ENCODE data around the gene ACOX1. TPM values are rescaled to one million over a fixed set of nuclear protein-coding genes. Genes with fewer than 3 reads are reported as not detected.
A peak's percentile ranks its signal among the peaks of the same experiment; 100 is the strongest.

The ACOX1 gene
- total and polyA plus RNA-seq, 2 of the 13 experiments (the other 11 are each of a cell fraction or from before 2014, with no cell fraction given), result 86.4 to 120 TPM

DNA sequence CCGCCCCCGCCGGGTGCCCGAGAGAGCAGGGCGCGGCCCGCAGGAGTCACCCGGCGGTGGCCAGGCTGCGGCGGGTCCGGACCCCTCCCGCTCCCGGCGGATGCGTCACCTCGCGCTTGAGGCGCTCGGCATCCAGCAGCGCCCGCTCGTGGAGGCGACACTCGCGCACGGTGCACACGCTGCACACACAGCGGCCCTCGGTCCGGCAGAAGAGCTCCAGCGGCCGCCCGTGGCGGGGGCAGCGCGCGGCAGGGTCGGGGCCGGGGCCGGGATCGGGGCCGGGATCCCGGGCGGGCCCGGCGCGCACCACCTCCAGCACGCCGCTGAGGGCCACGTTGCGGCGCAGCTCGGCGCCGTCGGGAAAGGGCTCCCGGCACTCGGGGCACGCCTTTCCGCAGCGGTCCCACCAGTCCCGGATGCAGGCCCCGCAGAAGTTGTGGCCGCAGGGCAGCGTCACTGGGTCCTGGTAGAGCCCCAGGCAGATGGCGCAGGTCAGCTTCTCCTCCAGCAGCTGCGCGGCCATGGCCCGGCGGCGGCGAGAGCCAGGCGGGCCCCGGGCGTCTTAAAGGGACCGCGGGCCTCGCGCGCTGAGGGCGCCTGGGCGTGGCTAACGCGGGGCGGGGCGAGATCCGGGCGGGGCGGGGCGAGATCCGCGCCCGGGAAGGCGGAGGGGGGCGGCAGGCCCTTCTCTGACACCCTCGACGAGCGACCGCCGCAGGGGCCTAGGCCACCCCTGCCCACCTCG is 82.4 kb downstream of the ACOX1 start, which contains the start of gene TRIM65 (continued):
- TF ChIP-seq FOXO4 (CRISPR knock-in tag; conservative IDR thresholded peaks at IDR 0.05) (no peak), SYNCRIP (IDR thresholded peaks at IDR 0.05; ENCODE audit: insufficient read depth, low read depth, low read length) (no peak), HDAC2 (CRISPR knock-in tag; IDR thresholded peaks at IDR 0.05) (no peak; the same call in 1 of the 2 replicates), SMAD3 (CRISPR knock-in tag; IDR thresholded peaks at IDR 0.05) (no peak), ZBTB33 (CRISPR knock-in tag; IDR thresholded peaks at IDR 0.05) (no peak), ZNF468 (CRISPR knock-in tag; IDR thresholded peaks at IDR 0.05) (0 out of 2 replicates have a peak, but pooled peaks have one; percentile 26), ELF4 (CRISPR knock-in tag; IDR thresholded peaks at IDR 0.05; ENCODE audit: borderline replicate concordance) (no peak), NRL (CRISPR knock-in tag; IDR thresholded peaks at IDR 0.05; ENCODE audit: borderline replicate concordance) (0 out of 2 replicates have a peak, but pooled peaks have one; percentile 57), ZNF720 (CRISPR knock-in tag; IDR thresholded peaks at IDR 0.05) (no peak), ZNF580 (CRISPR knock-in tag; IDR thresholded peaks at IDR 0.05; ENCODE audit: borderline replicate concordance, low read depth) (no peak), ZFP36L1 (CRISPR knock-in tag; IDR thresholded peaks at IDR 0.05) (no peak), MED8 (CRISPR knock-in tag; IDR thresholded peaks at IDR 0.05; ENCODE audit: insufficient replicate concordance) (no peak), TBP (CRISPR knock-in tag; IDR thresholded peaks at IDR 0.05) (no peak), ISL2 (CRISPR knock-in tag; IDR thresholded peaks at IDR 0.05) (peak; percentile 53), MAFF (IDR thresholded peaks at IDR 0.05; ENCODE audit: low read depth, low read length) (no peak), NR2C2 (CRISPR knock-in tag; IDR thresholded peaks at IDR 0.05; ENCODE audit: borderline replicate concordance) (0 out of 2 replicates have a peak, but pooled peaks have one; percentile 51), ZNF282 (IDR thresholded peaks at IDR 0.05; ENCODE audit: partially characterized antibody) (no peak), ZNF264 (CRISPR knock-in tag; IDR thresholded peaks at IDR 0.05) (no peak; the same call in 1 of the 2 replicates), ZNF562 (CRISPR knock-in tag; IDR thresholded peaks at IDR 0.05; ENCODE audit: borderline replicate concordance) (peak; percentile 67; the same call in 1 of the 2 replicates), TOE1 (CRISPR knock-in tag; IDR thresholded peaks at IDR 0.05) (peak; percentile 40; the same call in 1 of the 2 replicates), ZNF615 (CRISPR knock-in tag; IDR thresholded peaks at IDR 0.05; ENCODE audit: borderline replicate concordance) (no peak), ZKSCAN1 (IDR thresholded peaks at IDR 0.05; ENCODE audit: low read length) (no peak), DNMT3B (CRISPR knock-in tag; conservative IDR thresholded peaks at IDR 0.05) (no peak)
- TF ChIP-seq, protein P1, sequence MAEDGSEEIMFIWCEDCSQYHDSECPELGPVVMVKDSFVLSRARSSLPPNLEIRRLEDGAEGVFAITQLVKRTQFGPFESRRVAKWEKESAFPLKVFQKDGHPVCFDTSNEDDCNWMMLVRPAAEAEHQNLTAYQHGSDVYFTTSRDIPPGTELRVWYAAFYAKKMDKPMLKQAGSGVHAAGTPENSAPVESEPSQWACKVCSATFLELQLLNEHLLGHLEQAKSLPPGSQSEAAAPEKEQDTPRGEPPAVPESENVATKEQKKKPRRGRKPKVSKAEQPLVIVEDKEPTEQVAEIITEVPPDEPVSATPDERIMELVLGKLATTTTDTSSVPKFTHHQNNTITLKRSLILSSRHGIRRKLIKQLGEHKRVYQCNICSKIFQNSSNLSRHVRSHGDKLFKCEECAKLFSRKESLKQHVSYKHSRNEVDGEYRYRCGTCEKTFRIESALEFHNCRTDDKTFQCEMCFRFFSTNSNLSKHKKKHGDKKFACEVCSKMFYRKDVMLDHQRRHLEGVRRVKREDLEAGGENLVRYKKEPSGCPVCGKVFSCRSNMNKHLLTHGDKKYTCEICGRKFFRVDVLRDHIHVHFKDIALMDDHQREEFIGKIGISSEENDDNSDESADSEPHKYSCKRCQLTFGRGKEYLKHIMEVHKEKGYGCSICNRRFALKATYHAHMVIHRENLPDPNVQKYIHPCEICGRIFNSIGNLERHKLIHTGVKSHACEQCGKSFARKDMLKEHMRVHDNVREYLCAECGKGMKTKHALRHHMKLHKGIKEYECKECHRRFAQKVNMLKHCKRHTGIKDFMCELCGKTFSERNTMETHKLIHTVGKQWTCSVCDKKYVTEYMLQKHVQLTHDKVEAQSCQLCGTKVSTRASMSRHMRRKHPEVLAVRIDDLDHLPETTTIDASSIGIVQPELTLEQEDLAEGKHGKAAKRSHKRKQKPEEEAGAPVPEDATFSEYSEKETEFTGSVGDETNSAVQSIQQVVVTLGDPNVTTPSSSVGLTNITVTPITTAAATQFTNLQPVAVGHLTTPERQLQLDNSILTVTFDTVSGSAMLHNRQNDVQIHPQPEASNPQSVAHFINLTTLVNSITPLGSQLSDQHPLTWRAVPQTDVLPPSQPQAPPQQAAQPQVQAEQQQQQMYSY (CRISPR knock-in tag; IDR thresholded peaks at IDR 0.05), result peak; percentile 23; the same call in 1 of the 2 replicates
